NCI-H82 (cell line): ENCODE results near the gene SP1.
A peak's percentile ranks its signal among the peaks of the same experiment; 100 is the strongest.
"Not testable (repeated sequence)": the region's sequence is repeated elsewhere in the genome, so short reads cannot be mapped to it uniquely, and the experiment has no call there.

Experiments
- DNase-seq: peaks from one replicate; lab custom pipeline; 2025; lab: John Stamatoyannopoulos, UW

SP1 gene

GRCh38 chr12:53380104-53380793 lies at the start of gene SP1:
TSS of gene SP1 (plus strand) at chr12:53380176. CDS start at chr12:53380292, 116 bp downstream.
- peak; percentile 93 for DNase-seq

- no peak for DNase-seq
Measured at GRCh38 chr12:53330671-53331070, 49.3 kb upstream of the SP1 start.

- not testable (repeated sequence) for DNase-seq
Measured at GRCh38 chr12:53332339-53332738, 47.6 kb upstream of the SP1 start.

- DNase-seq = no peak
Measured at GRCh38 chr12:53332744-53333143, 47.2 kb upstream of the SP1 start.

GRCh38 chr12:53333289-53333688 lies 46.7 kb upstream of the SP1 start:
- DNase-seq = no peak

- no peak for DNase-seq
Measured at GRCh38 chr12:53333845-53334244, 46.1 kb upstream of the SP1 start.

GRCh38 chr12:53334822-53335221 lies 45.2 kb upstream of the SP1 start:
- DNase-seq = no peak

- DNase-seq = no peak
Measured at GRCh38 chr12:53336181-53336681, 43.7 kb upstream of the SP1 start, which contains the start of gene SP7. TSS of gene SP7 (minus strand) at chr12:53336354. CDS start at chr12:53335646, 708 bp downstream.

- DNase-seq = no peak
Measured at GRCh38 chr12:53338017-53338416, 42.0 kb upstream of the SP1 start.

- peak; percentile 77 for DNase-seq
Measured at GRCh38 chr12:53338916-53339315, 41.1 kb upstream of the SP1 start.

- no peak for DNase-seq
Measured at GRCh38 chr12:53340398-53340797, 39.6 kb upstream of the SP1 start.

GRCh38 chr12:53343449-53343848 lies 36.5 kb upstream of the SP1 start:
- no peak for DNase-seq

- no peak for DNase-seq
Measured at GRCh38 chr12:53343969-53344368, 36.0 kb upstream of the SP1 start.

- no peak for DNase-seq
Measured at GRCh38 chr12:53344487-53344823, 35.5 kb upstream of the SP1 start.

- DNase-seq = peak; percentile 76
Measured at GRCh38 chr12:53344824-53345485, 35.0 kb upstream of the SP1 start.

GRCh38 chr12:53345486-53346188 lies 34.3 kb upstream of the SP1 start:
- peak; percentile 97 for DNase-seq

GRCh38 chr12:53346491-53346890 lies 33.5 kb upstream of the SP1 start:
- DNase-seq = no peak

GRCh38 chr12:53347905-53348304 lies 32.1 kb upstream of the SP1 start:
- no peak for DNase-seq

GRCh38 chr12:53352331-53353256 lies 27.4 kb upstream of the SP1 start:
- peak; percentile 93 for DNase-seq

- no peak for DNase-seq
Measured at GRCh38 chr12:53353257-53353655, 26.7 kb upstream of the SP1 start.

- no peak for DNase-seq
Measured at GRCh38 chr12:53355121-53355520, 24.9 kb upstream of the SP1 start.
